ENCODE measurements around the gene NUTF2.

NUTF2 gene

GRCh38 chr16:67814567-67814966 is 32.2 kb upstream of the NUTF2 start:
- H3K36me3 ChIP-seq (ENCODE audit: control insufficient read depth in 2 of 2, insufficient read depth in 1 of 2, low read length in 2 of 2), result no peaks in the 10 kb centered on the region
- H3K4me1 ChIP-seq (ENCODE audit: control insufficient read depth, insufficient read depth, low read length), result no peaks in the 10 kb centered on the region
- no peaks in the 10 kb centered on the region for H3K9me3 ChIP-seq (ENCODE audit: control insufficient read depth, insufficient read depth, low read depth, low read length)
- ChIA-PET POLR2A (interaction anchor here (0.7 to 1.0 kb wide), 2 partner anchors 8 to 32 kb away, joined by 3 to 5 read pairs; partner anchors contain the start of genes NUTF2, RANBP10 and TSNAXIP1), CTCF (interaction anchor here (0.6 to 3.4 kb wide), 14 partner anchors 12 to 293 kb away, joined by 3 to 40 read pairs (median 4); partner anchors contain the start of genes CENPT, CTRL and EDC4)
- no peak overlapping the region for H3K4me3 ChIP-seq (ENCODE audit: low read depth, low read length)
- TF ChIP-seq ZNF18 (tag by site-specific recombination; IDR thresholded peaks at IDR 0.05) (peak; percentile 54), ZIC2 (tag by site-specific recombination; IDR thresholded peaks at IDR 0.05) (peak; percentile 83), ZNF48 (tag by site-specific recombination; IDR thresholded peaks at IDR 0.05) (no peak), ZNF600 (tag by site-specific recombination; IDR thresholded peaks at IDR 0.05) (no peak), OSR2 (tag by site-specific recombination; IDR thresholded peaks at IDR 0.05) (peak; percentile 18; the same call in 1 of the 2 replicates), SCRT1 (tag by site-specific recombination; IDR thresholded peaks at IDR 0.05; ENCODE audit: borderline replicate concordance) (peak; percentile 54; the same call in 1 of the 2 replicates), EGR2 (tag by site-specific recombination; IDR thresholded peaks at IDR 0.05; ENCODE audit: low read depth) (peak; percentile 81), SCRT2 (tag by site-specific recombination; IDR thresholded peaks at IDR 0.05) (peak; percentile 62), ZFHX2 (tag by site-specific recombination; conservative IDR thresholded peaks at IDR 0.05) (peak; percentile 82), ZNF335 (tag by site-specific recombination; conservative IDR thresholded peaks at IDR 0.05) (peak; percentile 68), ZNF561 (tag by site-specific recombination; IDR thresholded peaks at IDR 0.05; ENCODE audit: borderline replicate concordance) (no peak), ELK4 (IDR thresholded peaks at IDR 0.05; ENCODE audit: borderline replicate concordance, low read depth, low read length) (no peak), PRDM10 (tag by site-specific recombination; IDR thresholded peaks at IDR 0.05) (0 out of 2 replicates have a peak, but pooled peaks have one; percentile 15)
- H3K27ac ChIP-seq (ENCODE audit: extremely low read depth, low read depth, low read length), result no peak overlapping the region

- H3K4me1 ChIP-seq (ENCODE audit: control insufficient read depth, insufficient read depth, low read length), result no peaks in the 10 kb centered on the region
- POLR2A ChIA-PET, result interaction anchor here (1.2 kb wide), 1 partner anchor 14 kb away, joined by 4 read pairs; the partner anchor contains the start of genes RANBP10 and TSNAXIP1
- no peaks in the 10 kb centered on the region for H3K9me3 ChIP-seq (ENCODE audit: control insufficient read depth, insufficient read depth, low read depth, low read length)
- peaks cover 0 to 3% of the 10 kb centered on the region in 2 experiments; a peak in 1 of 3 replicates for H3K36me3 ChIP-seq (ENCODE audit: control insufficient read depth in 2 of 2, insufficient read depth in 1 of 2, low read length in 2 of 2)
- no peak overlapping the region for H3K27ac ChIP-seq (ENCODE audit: extremely low read depth, low read depth, low read length)
- H3K4me3 ChIP-seq (ENCODE audit: low read depth, low read length), result no peak overlapping the region
- CTCF ChIA-PET, result interaction anchor here (1.1 kb wide), 2 partner anchors 44 to 507 kb away, joined by 3 read pairs; no protein-coding TSS in a partner anchor
- TF ChIP-seq ZNF202 (tag by site-specific recombination; IDR thresholded peaks at IDR 0.05; ENCODE audit: borderline replicate concordance) (no peak), ZNF214 (tag by site-specific recombination; IDR thresholded peaks at IDR 0.05; ENCODE audit: borderline replicate concordance) (no peak), ZNF394 (tag by site-specific recombination; IDR thresholded peaks at IDR 0.05; ENCODE audit: borderline replicate concordance) (no peak), ZNF449 (tag by site-specific recombination; IDR thresholded peaks at IDR 0.05) (no peak), ZNF148 (tag by site-specific recombination; IDR thresholded peaks at IDR 0.05; ENCODE audit: borderline replicate concordance) (no peak), ZNF324 (tag by site-specific recombination; IDR thresholded peaks at IDR 0.05) (no peak), HOXA7 (CRISPR knock-in tag; IDR thresholded peaks at IDR 0.05; ENCODE audit: borderline replicate concordance) (no peak), ZNF266 (tag by site-specific recombination; IDR thresholded peaks at IDR 0.05; ENCODE audit: low read depth) (no peak), ZFHX2 (tag by site-specific recombination; conservative IDR thresholded peaks at IDR 0.05) (no peak), ZNF580 (tag by site-specific recombination; IDR thresholded peaks at IDR 0.05) (no peak), ZNF223 (tag by site-specific recombination; IDR thresholded peaks at IDR 0.05) (no peak)
Observed at GRCh38 chr16:67820608-67821259, 26.0 kb upstream of the NUTF2 start.
